Liver (tissue), 3 donors: ENCODE measurements around the gene FAIM2.

Source experiments
- HNF4G ChIP-seq: IDR thresholded peaks from 2 replicates; pipeline ENCODE4 v1.6.1; 2016; ENCODE audit warnings: antibody characterized with exemption
- JUND ChIP-seq, 2 donors: IDR thresholded peaks; 2 replicates each; pipeline ENCODE4 v1.6.1; 2016; ENCODE audit warnings: antibody characterized with exemption in 2 of 2
- NR2F2 ChIP-seq: IDR thresholded peaks from 2 replicates; pipeline ENCODE4 v1.6.1; 2016; ENCODE audit warnings: antibody characterized with exemption
- RAD21 ChIP-seq, 2 donors: IDR thresholded peaks; 2 replicates each; pipeline ENCODE4 v1.6.1; 2016; ENCODE audit warnings: antibody characterized with exemption in 2 of 2, mild to moderate bottlenecking in 2 of 2
- SP1 ChIP-seq: IDR thresholded peaks from 2 replicates; pipeline ENCODE4 v1.6.1; 2018; ENCODE audit warnings: antibody characterized with exemption, mild to moderate bottlenecking
- TF ChIP-seq, protein P1 (sequence below): fragments of 150-350 bp; IDR thresholded peaks from 2 replicates; pipeline ENCODE4 v1.5.1; 2017; ENCODE audit warnings: improper control_type of control experiment, low read depth, low read length; ENCODE audit not compliant: missing input control
- TF ChIP-seq, protein P2 (sequence below): IDR thresholded peaks from 2 replicates; pipeline ENCODE4 v1.6.1; 2016; ENCODE audit warnings: antibody characterized with exemption
- donor health status: healthy.
- donor health status: healthy.

DNA sequence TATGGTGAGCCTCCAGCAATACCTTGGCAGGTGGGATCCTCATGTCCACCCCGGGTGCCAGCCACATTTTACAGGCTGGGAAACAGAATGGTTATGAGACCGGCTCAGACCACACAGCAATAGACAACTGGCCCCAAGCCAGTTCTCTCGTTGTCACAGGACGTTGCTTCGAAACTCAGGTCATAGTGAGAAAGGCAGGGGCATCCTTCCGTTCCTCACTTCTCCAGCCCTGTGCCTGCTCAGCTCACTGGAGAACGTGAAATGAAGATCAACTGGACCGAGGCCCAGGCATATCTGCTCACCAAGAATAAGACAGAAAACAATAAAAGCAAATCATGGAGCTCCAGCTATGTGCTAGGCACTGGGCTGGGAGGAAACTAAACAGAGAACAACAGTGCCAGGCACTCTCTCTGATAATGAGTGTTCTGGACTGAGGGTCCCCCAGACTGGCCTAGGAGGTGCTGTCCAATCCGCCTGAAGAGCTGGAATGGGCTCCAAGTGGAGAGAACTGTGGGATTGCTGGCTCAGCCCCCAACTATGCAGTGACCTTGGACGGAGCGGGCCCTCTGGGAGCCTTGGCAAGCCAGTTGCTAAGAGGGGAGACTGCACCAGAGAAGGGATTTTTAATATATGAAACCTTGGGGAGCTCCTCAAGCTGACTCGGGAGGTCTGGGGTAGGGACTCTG is 18.8 kb upstream of the FAIM2 start:
- TF ChIP-seq, protein P1, sequence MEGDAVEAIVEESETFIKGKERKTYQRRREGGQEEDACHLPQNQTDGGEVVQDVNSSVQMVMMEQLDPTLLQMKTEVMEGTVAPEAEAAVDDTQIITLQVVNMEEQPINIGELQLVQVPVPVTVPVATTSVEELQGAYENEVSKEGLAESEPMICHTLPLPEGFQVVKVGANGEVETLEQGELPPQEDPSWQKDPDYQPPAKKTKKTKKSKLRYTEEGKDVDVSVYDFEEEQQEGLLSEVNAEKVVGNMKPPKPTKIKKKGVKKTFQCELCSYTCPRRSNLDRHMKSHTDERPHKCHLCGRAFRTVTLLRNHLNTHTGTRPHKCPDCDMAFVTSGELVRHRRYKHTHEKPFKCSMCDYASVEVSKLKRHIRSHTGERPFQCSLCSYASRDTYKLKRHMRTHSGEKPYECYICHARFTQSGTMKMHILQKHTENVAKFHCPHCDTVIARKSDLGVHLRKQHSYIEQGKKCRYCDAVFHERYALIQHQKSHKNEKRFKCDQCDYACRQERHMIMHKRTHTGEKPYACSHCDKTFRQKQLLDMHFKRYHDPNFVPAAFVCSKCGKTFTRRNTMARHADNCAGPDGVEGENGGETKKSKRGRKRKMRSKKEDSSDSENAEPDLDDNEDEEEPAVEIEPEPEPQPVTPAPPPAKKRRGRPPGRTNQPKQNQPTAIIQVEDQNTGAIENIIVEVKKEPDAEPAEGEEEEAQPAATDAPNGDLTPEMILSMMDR = no peak
- TF ChIP-seq HNF4G (no peak), RAD21 (IDR thresholded peaks at IDR 0.05) (no peak), NR2F2 (no peak), SP1 (no peak), JUND (IDR thresholded peaks at IDR 0.05) (no peak)
- TF ChIP-seq, protein P2, sequence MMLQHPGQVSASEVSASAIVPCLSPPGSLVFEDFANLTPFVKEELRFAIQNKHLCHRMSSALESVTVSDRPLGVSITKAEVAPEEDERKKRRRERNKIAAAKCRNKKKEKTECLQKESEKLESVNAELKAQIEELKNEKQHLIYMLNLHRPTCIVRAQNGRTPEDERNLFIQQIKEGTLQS = no peak
